ENCODE data around the gene ALK.

ALK gene

DNA sequence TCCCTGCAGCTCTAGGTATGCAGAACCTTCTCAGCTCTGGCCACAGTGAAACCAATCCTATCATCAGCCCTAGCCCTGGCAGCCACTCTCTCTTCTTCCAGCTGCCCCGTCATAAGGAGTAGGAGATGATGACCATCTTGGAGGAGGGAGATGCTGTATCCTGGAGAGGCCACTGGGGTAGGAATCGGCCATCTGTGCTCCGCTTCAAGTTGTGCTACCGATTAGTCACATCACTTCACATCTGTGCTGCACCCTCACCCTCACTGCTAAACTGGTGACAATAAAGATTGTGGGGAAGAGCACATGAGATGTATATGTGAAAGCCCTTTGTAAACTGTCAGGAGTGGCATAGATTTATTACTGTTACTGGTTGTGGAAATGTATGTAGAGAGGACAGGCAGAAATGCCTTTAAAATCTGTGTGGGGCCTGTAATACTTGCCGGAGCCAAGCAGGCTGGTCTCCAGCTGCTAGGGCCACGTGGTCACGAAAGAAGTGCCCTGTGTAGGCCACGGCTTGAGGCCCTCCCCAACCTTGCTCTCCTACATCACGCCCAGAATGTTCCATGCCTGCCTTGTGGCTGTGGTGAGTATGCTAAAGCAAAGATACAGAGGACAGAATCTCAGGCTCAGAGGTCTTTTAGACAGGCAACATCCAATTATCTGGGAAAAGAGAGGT is 569.3 kb downstream of the ALK start:
- TF ChIP-seq, protein P1, sequence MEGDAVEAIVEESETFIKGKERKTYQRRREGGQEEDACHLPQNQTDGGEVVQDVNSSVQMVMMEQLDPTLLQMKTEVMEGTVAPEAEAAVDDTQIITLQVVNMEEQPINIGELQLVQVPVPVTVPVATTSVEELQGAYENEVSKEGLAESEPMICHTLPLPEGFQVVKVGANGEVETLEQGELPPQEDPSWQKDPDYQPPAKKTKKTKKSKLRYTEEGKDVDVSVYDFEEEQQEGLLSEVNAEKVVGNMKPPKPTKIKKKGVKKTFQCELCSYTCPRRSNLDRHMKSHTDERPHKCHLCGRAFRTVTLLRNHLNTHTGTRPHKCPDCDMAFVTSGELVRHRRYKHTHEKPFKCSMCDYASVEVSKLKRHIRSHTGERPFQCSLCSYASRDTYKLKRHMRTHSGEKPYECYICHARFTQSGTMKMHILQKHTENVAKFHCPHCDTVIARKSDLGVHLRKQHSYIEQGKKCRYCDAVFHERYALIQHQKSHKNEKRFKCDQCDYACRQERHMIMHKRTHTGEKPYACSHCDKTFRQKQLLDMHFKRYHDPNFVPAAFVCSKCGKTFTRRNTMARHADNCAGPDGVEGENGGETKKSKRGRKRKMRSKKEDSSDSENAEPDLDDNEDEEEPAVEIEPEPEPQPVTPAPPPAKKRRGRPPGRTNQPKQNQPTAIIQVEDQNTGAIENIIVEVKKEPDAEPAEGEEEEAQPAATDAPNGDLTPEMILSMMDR (IDR thresholded peaks at IDR 0.05), result no peak

- TF ChIP-seq, protein P1 (IDR thresholded peaks at IDR 0.05), result no peak
Observed at GRCh38 chr2:29351248-29351647, 570.1 kb downstream of the ALK start.

DNA sequence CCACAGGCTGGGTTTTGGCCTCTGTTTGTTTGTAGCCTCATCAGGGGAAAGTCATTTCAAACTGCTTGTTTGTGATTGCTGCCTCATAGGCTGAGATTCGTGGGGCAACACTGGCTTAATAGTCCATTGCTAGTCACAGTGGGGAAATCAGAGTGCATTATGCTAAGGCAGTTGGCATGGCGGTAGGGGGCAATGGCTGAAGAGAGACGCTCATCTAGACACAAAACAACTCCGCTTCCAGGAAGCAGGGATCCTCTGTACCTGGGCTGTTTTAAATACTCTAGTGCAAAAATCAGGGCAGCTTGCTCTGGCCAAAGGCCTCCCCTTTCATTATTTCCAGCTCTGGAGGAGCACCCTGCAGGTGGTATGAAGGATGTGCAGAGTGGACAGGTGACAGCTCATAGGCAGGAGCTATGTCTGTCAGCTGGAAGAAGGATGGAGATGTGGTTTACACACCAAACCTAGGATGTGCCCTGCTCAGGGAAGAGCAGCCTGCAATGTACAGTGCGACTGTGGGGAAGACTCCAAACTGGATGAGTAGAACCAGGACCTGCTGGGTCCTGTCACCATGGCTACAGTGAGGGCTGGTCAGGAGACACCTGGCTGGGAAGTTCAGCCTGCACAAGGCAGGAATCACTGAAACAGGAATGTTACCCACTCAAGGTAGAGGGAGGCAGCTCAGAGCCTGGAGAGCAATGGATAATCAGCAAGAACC is 571.9 kb downstream of the ALK start:
- TF ChIP-seq, protein P1 (IDR thresholded peaks at IDR 0.05), result no peak

DNA sequence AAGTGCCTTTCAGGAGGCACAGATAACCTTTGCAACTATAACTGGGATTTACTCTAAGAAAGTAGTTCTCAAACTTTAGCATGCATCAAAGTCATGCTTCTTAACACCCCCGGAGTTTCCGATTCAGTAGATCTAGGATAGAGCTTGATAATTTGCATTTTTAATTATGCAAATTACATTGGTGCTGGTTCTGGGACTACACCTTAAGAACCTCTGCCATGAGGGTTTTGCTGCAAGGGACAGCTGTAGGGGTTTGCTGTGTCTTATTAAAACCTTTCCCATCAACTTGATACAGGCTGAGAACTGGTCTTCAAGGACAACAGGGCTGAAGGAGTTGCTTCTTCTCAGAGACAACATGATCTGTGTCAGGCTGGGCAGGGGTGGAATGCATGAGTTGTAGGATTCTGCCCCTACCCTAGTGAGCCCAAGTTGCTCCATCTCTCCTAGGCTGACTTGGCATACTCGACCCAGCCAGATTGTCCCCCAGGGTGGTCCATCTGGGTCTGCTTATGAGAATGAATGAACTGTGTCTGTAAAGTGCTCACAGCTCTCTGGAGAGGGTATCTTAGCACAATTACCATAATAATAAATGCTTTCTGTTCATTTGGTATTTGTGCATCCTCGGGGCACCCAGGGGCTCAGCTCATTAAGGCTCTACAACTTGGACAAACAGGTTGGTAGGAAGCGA is 573.5 kb downstream of the ALK start:
- TF ChIP-seq, protein P1 (IDR thresholded peaks at IDR 0.05), result no peak

DNA sequence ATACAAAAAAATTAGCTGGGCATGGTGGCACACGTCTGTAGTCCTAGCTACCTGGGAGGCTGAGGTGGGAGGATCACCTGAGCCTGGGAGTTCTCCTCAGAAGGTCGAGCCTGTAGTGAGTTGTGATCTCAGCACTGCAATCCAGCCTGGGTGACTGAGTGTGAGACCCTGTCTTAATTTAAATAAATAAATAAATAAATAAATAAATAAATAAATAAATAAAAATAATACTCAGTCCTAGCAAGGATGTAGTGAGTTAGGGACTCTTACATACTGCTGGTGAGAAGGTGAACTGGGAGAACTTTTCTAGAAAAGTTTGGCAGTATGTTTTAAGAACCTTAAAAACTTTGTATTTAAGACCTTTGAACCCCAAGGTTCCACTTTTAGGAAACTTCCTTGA is 576.1 kb downstream of the ALK start:
- TF ChIP-seq, protein P1 (IDR thresholded peaks at IDR 0.05), result no peak

DNA sequence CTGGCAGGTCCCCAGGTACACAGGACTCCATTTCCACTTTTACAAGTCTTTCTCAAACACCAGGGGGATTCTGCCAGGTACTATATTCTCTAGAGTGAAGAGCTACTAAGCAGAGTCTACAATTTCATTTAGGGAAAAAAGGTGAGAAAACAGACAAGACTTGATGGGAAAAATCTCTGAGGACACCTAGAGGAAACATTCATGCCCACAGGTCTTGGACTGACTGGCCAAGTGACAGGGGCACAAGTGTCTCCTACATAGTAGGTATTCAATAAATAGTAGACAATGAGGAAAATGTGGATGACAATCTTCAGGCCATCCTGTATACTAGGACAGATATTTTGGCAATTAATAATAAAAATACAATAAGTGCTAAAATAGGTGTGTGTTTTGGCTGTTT is 577.6 kb downstream of the ALK start:
- TF ChIP-seq, protein P1 (IDR thresholded peaks at IDR 0.05), result no peak

- TF ChIP-seq, protein P1 (IDR thresholded peaks at IDR 0.05), result no peak
Observed at GRCh38 chr2:29336341-29337241, 584.8 kb downstream of the ALK start.

Measured in LNCAP (cell line).